ENCODE data around the gene EARS2. TPM values are rescaled to one million over a fixed set of nuclear protein-coding genes. Genes with fewer than 3 reads are reported as not detected.

The EARS2 gene
- total RNA-seq, 1 experiment from 2014 or later = 50.1 TPM

- no peak overlapping the region for H3K27ac Mint-ChIP-seq
- Histone ChIP-seq H2BK5ac (ENCODE audit: insufficient read length, low read length) (no peak overlapping the region), H4K20me1 (ENCODE audit: control insufficient read depth, insufficient read depth, insufficient read length) (no peaks in the 10 kb centered on the region), H3K23me2 (ENCODE audit: insufficient read length, low read depth, low read length, poor library complexity, severe bottlenecking) (no peaks in the 10 kb centered on the region), H3K56ac (ENCODE audit: insufficient read length, low read depth, low read length) (no peak overlapping the region), H2BK15ac (ENCODE audit: low read depth, low read length) (no peak overlapping the region), H2AFZ (ENCODE audit: low read length) (no peak overlapping the region), H2BK12ac (ENCODE audit: insufficient read length, low read depth, low read length) (no peak overlapping the region), H2AK5ac (ENCODE audit: insufficient read length, low read length) (no peak overlapping the region), H3K79me2 (ENCODE audit: insufficient read depth, low read length) (no peaks in the 10 kb centered on the region), H4K5ac (ENCODE audit: insufficient read length, low read depth, low read length) (no peak overlapping the region), H3K18ac (ENCODE audit: insufficient read length, low read depth, low read length) (no peak overlapping the region), H3K9me3 (ENCODE audit: control insufficient read depth, low read depth, low read length) (no peaks in the 10 kb centered on the region), H3K9ac (ENCODE audit: extremely low read depth, insufficient read length, low read length) (no peak overlapping the region), H3K27ac (ENCODE audit: insufficient read length, low read depth, low read length) (no peak overlapping the region), H3K14ac (ENCODE audit: insufficient read depth, low read length) (no peak overlapping the region), H3K23ac (ENCODE audit: insufficient read length, low read depth, low read length) (no peak overlapping the region), H3K79me1 (ENCODE audit: insufficient read depth, low read depth, low read length, poor library complexity, severe bottlenecking) (no peaks in the 10 kb centered on the region), H3K4me2 (ENCODE audit: insufficient read depth, insufficient read length, low read length) (no peak overlapping the region), H4K91ac (ENCODE audit: insufficient read length, low read depth, low read length) (no peak overlapping the region), H3K27me3 (ENCODE audit: insufficient read depth, low read length) (no peaks in the 10 kb centered on the region), H3K4ac (ENCODE audit: low read depth, low read length) (no peak overlapping the region), H2BK120ac (ENCODE audit: low read depth, low read length, poor library complexity, severe bottlenecking) (no peak overlapping the region), H2BK20ac (ENCODE audit: low read depth, low read length, poor library complexity, severe bottlenecking) (no peak overlapping the region), H3T11ph (ENCODE audit: low read length) (no peak overlapping the region), H3K4me1 (ENCODE audit: insufficient read depth, low read length) (no peaks in the 10 kb centered on the region), H4K8ac (replicated peaks; ENCODE audit: insufficient read length, low read depth, low read length) (no peak overlapping the region)
- H3K27me3 Mint-ChIP-seq (ENCODE audit: low read depth) = no peaks in the 10 kb centered on the region; the same call in 1 of the 2 replicates
- DNase-seq = no peak
- no peaks in the 10 kb centered on the region for H3K9me3 Mint-ChIP-seq
- no peak for TF ChIP-seq CTCF (conservative IDR thresholded peaks at IDR 0.05)
- H3K36me3 Mint-ChIP-seq (ENCODE audit: insufficient read depth in 1 of 3, low read depth in 3 of 3) = peaks cover 12 to 61% (median 55%) of the 10 kb centered on the region in 3 experiments; a peak in 6 of 7 replicates
- H3K4me1 Mint-ChIP-seq = no peaks in the 10 kb centered on the region
- no CpG with 5 or more reads among the region's 5 CpGs for WGBS (ENCODE audit: extremely low coverage, insufficient read length, low lambda C conversion rate)
- no peak overlapping the region for H3K4me3 Mint-ChIP-seq
These were observed 16.7 kb upstream of the EARS2 start for GRCh38 chr16:23573817-23574216.

All from H9 (cell line).